ENCODE data around the gene TMEM170A. TPM values are rescaled to one million over a fixed set of nuclear protein-coding genes. Genes with fewer than 3 reads are reported as not detected.

Gene TMEM170A
- total RNA-seq, 1 experiment from 2014 or later = 45.6 TPM

GRCh38 chr16:75475420-75475847 lies 10.9 kb upstream of the TMEM170A start:
- Mint-ChIP-seq H3K27ac (peak overlapping the region; percentile 76), H3K4me3 (no peak overlapping the region), H3K4me1 (peaks cover 18% of the 10 kb centered on the region), H3K9me3 (peaks cover 6% of the 10 kb centered on the region; the same call in 1 of the 2 replicates), H3K27me3 (ENCODE audit: low read depth) (no peaks in the 10 kb centered on the region), H3K36me3 (peaks cover 25% of the 10 kb centered on the region)
- DNase-seq (ENCODE audit: low spot score) (no peak), ATAC-seq (no peak)
- ChIA-PET POLR2A (no interaction called here), CTCF (interaction anchor here (0.9 to 1.9 kb wide), 2 partner anchors 42 to 75 kb away, joined by 3 to 9 read pairs; no protein-coding TSS in a partner anchor)
- TF ChIP-seq HMGXB4 (CRISPR knock-in tag; IDR thresholded peaks at IDR 0.05) = no peak
- TF ChIP-seq E2F1 (CRISPR knock-in tag; IDR thresholded peaks at IDR 0.05) = no peak
- no peak for TF ChIP-seq ZNF512 (CRISPR knock-in tag; IDR thresholded peaks at IDR 0.05; ENCODE audit: borderline replicate concordance)
- no peak for TF ChIP-seq TEAD1 (CRISPR knock-in tag; IDR thresholded peaks at IDR 0.05)
- no peak for TF ChIP-seq TEAD4 (CRISPR knock-in tag; IDR thresholded peaks at IDR 0.05)
- TF ChIP-seq ETV6 (CRISPR knock-in tag; IDR thresholded peaks at IDR 0.05) = no peak
- TF ChIP-seq ATF6 (CRISPR knock-in tag; IDR thresholded peaks at IDR 0.05) = no peak
- no peak for TF ChIP-seq ZNF425 (CRISPR knock-in tag; conservative IDR thresholded peaks at IDR 0.05)
- no peak for TF ChIP-seq OVOL2 (CRISPR knock-in tag; IDR thresholded peaks at IDR 0.05; ENCODE audit: borderline replicate concordance)
- no peak for TF ChIP-seq ATF2 (CRISPR knock-in tag; IDR thresholded peaks at IDR 0.05; ENCODE audit: borderline replicate concordance, low read depth)
- no peak for TF ChIP-seq NR2C2 (CRISPR knock-in tag; IDR thresholded peaks at IDR 0.05)
- no peak for TF ChIP-seq PRRX2 (CRISPR knock-in tag; IDR thresholded peaks at IDR 0.05)
- no peak for TF ChIP-seq ZNF138 (CRISPR knock-in tag; conservative IDR thresholded peaks at IDR 0.05)
- no peak for TF ChIP-seq ZNF232 (CRISPR knock-in tag; IDR thresholded peaks at IDR 0.05)
- no peak for TF ChIP-seq ZMAT4 (CRISPR knock-in tag; IDR thresholded peaks at IDR 0.05)
- TF ChIP-seq USF2 (CRISPR knock-in tag; IDR thresholded peaks at IDR 0.05) = no peak
- TF ChIP-seq NR1H2 (CRISPR knock-in tag; IDR thresholded peaks at IDR 0.05) = no peak
- no peak for TF ChIP-seq GTF2I (CRISPR knock-in tag; conservative IDR thresholded peaks at IDR 0.05)
- no peak for TF ChIP-seq HMGA2 (CRISPR knock-in tag; IDR thresholded peaks at IDR 0.05)
- TF ChIP-seq ATF3 (CRISPR knock-in tag; conservative IDR thresholded peaks at IDR 0.05) = no peak

All from WTC11 (cell line).